ES-I3 (cell line): ENCODE results near the gene FAM111B.

Source experiments
- H3K36me3 ChIP-seq: 2 replicates; pipeline ENCODE4 v1.6.1; 2013; ENCODE audit warnings: mild to moderate bottlenecking, low read length, control low read depth, moderate library complexity; ENCODE audit not compliant: insufficient read depth
- H3K4me1 ChIP-seq: 2 replicates; pipeline ENCODE4 v1.6.1; 2013; ENCODE audit warnings: mild to moderate bottlenecking, control low read depth, low read length; ENCODE audit not compliant: insufficient read depth
- H3K9ac ChIP-seq: 2 replicates; pipeline ENCODE4 v1.6.1; 2013; ENCODE audit warnings: low read depth, mild to moderate bottlenecking, low read length, moderate library complexity
- H3K9me3 ChIP-seq: 2 replicates; pipeline ENCODE4 v1.6.1; 2013; ENCODE audit warnings: mild to moderate bottlenecking, low read length, moderate library complexity; ENCODE audit not compliant: control insufficient read depth, insufficient read depth

The FAM111B gene

GRCh38 chr11:59157433-59157832 is 50.4 kb downstream of the FAM111B start:
- Histone ChIP-seq H3K4me1 (no peaks in the 10 kb centered on the region), H3K36me3 (no peaks in the 10 kb centered on the region), H3K9ac (no peak overlapping the region), H3K9me3 (no peaks in the 10 kb centered on the region)

GRCh38 chr11:59158206-59159068 is 51.4 kb downstream of the FAM111B start:
- Histone ChIP-seq H3K9ac (no peak overlapping the region), H3K4me1 (no peaks in the 10 kb centered on the region), H3K9me3 (no peaks in the 10 kb centered on the region), H3K36me3 (no peaks in the 10 kb centered on the region)

- Histone ChIP-seq H3K36me3 (no peaks in the 10 kb centered on the region), H3K9ac (no peak overlapping the region), H3K4me1 (no peaks in the 10 kb centered on the region), H3K9me3 (no peaks in the 10 kb centered on the region)
Observed at GRCh38 chr11:59164028-59164427, 57.0 kb downstream of the FAM111B start.

GRCh38 chr11:59171508-59172322 is 64.7 kb downstream of the FAM111B start, which contains the start of gene DTX4:
DTX4 (plus strand) TSS chr11:59172132; CDS start chr11:59172596, 464 bp downstream.
- Histone ChIP-seq H3K36me3 (no peaks in the 10 kb centered on the region), H3K4me1 (peaks cover 15% of the 10 kb centered on the region), H3K9me3 (no peaks in the 10 kb centered on the region), H3K9ac (peak within 1 kb of the TSS; percentile 96)

GRCh38 chr11:59172345-59173079 is 65.5 kb downstream of the FAM111B start:
- Histone ChIP-seq H3K9ac (peak overlapping the region; percentile 96), H3K4me1 (peaks cover 15% of the 10 kb centered on the region), H3K9me3 (no peaks in the 10 kb centered on the region), H3K36me3 (no peaks in the 10 kb centered on the region)

- H3K9ac ChIP-seq: peak overlapping the region; percentile 96; the same call in 1 of the 2 replicates
- no peaks in the 10 kb centered on the region for H3K9me3 ChIP-seq
- H3K4me1 ChIP-seq: peaks cover 15% of the 10 kb centered on the region
- H3K36me3 ChIP-seq: no peaks in the 10 kb centered on the region
Observed at GRCh38 chr11:59173080-59173963, 66.3 kb downstream of the FAM111B start.

GRCh38 chr11:59173964-59174663 is 67.1 kb downstream of the FAM111B start:
- H3K9me3 ChIP-seq: peaks cover 1% of the 10 kb centered on the region
- H3K4me1 ChIP-seq: peaks cover 15% of the 10 kb centered on the region
- no peaks in the 10 kb centered on the region for H3K36me3 ChIP-seq
- H3K9ac ChIP-seq: peak overlapping the region; percentile 96; the same call in 1 of the 2 replicates

- Histone ChIP-seq H3K4me1 (peaks cover 15% of the 10 kb centered on the region), H3K9me3 (peaks cover 5% of the 10 kb centered on the region), H3K36me3 (no peaks in the 10 kb centered on the region), H3K9ac (peak overlapping the region; percentile 96; the same call in 1 of the 2 replicates)
Observed at GRCh38 chr11:59174664-59175033, 67.6 kb downstream of the FAM111B start.

GRCh38 chr11:59175091-59175501 is 68.1 kb downstream of the FAM111B start:
- H3K9ac ChIP-seq: no peak overlapping the region
- peaks cover 6% of the 10 kb centered on the region for H3K9me3 ChIP-seq
- H3K36me3 ChIP-seq: no peaks in the 10 kb centered on the region
- peaks cover 15% of the 10 kb centered on the region for H3K4me1 ChIP-seq

- peaks cover 15% of the 10 kb centered on the region for H3K4me1 ChIP-seq
- peaks cover 6% of the 10 kb centered on the region for H3K9me3 ChIP-seq
- no peak overlapping the region for H3K9ac ChIP-seq
- no peaks in the 10 kb centered on the region for H3K36me3 ChIP-seq
Observed at GRCh38 chr11:59176330-59176729, 69.3 kb downstream of the FAM111B start.
